ENCODE data around the gene HAUS8.

- TF ChIP-seq NFRKB (IDR thresholded peaks at IDR 0.05): no peak
- no peak for TF ChIP-seq LEF1 (IDR thresholded peaks at IDR 0.05; ENCODE audit: borderline replicate concordance)
- no peak for TF ChIP-seq FOXM1 (IDR thresholded peaks at IDR 0.05; ENCODE audit: borderline replicate concordance)
- no peak for TF ChIP-seq ARNT (IDR thresholded peaks at IDR 0.05)
- TF ChIP-seq, protein P1, sequence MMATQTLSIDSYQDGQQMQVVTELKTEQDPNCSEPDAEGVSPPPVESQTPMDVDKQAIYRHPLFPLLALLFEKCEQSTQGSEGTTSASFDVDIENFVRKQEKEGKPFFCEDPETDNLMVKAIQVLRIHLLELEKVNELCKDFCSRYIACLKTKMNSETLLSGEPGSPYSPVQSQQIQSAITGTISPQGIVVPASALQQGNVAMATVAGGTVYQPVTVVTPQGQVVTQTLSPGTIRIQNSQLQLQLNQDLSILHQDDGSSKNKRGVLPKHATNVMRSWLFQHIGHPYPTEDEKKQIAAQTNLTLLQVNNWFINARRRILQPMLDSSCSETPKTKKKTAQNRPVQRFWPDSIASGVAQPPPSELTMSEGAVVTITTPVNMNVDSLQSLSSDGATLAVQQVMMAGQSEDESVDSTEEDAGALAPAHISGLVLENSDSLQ (IDR thresholded peaks at IDR 0.05): no peak
Measured at GRCh38 chr19:17088552-17088951, 13.3 kb upstream of the HAUS8 start.

Measured in HEK293T (cell line).